CD4-positive, alpha-beta T cell treated with Interleukin-21 for 1 hour (primary cell): ENCODE measurements around the gene CRIP1.

Experiments used
- DNase-seq: peaks from one replicate; pipeline ENCODE4 v3.0.0-alpha.2; 2020

Gene CRIP1

GRCh38 chr14:105482486-105483110 lies 4.1 kb upstream of the CRIP1 start:
- peak; percentile 3 for DNase-seq

GRCh38 chr14:105483300-105484068 lies 3.2 kb upstream of the CRIP1 start:
- peak; percentile 11 for DNase-seq

GRCh38 chr14:105484069-105484996 lies 2.4 kb upstream of the CRIP1 start:
- peak; percentile 83 for DNase-seq

GRCh38 chr14:105484997-105485393 lies 1.7 kb upstream of the CRIP1 start:
- DNase-seq = no peak

GRCh38 chr14:105485739-105486162 lies 935 bp upstream of the CRIP1 start:
- DNase-seq = peak; percentile 83

GRCh38 chr14:105486974-105487448 lies 325 bp downstream of the CRIP1 start:
- DNase-seq = peak; percentile 84

GRCh38 chr14:105487449-105487985 lies 831 bp downstream of the CRIP1 start:
- peak; percentile 84 for DNase-seq

GRCh38 chr14:105487986-105488777 lies 1.5 kb downstream of the CRIP1 start:
- peak; percentile 58 for DNase-seq

- DNase-seq = peak; percentile 44
Measured at GRCh38 chr14:105488781-105489541, 2.3 kb downstream of the CRIP1 start.

- peak; percentile 90 for DNase-seq
Measured at GRCh38 chr14:105489542-105490266, 3.0 kb downstream of the CRIP1 start.

- no peak for DNase-seq
Measured at GRCh38 chr14:105490267-105490571, 3.5 kb downstream of the CRIP1 start.

- DNase-seq = peak; percentile 100
Measured at GRCh38 chr14:105490572-105491365, 4.1 kb downstream of the CRIP1 start, which contains the start of gene TEDC1. Gene TEDC1, plus strand, starts transcription at chr14:105491246. Its CDS starts 130 bp downstream, at chr14:105491376.

- DNase-seq = peak; percentile 90
Measured at GRCh38 chr14:105491366-105491973, 4.8 kb downstream of the CRIP1 start.

- DNase-seq = peak; percentile 27
Measured at GRCh38 chr14:105492031-105492970, 5.6 kb downstream of the CRIP1 start.

- peak; percentile 24 for DNase-seq
Measured at GRCh38 chr14:105492971-105493871, 6.5 kb downstream of the CRIP1 start.

GRCh38 chr14:105493921-105494605 lies 7.4 kb downstream of the CRIP1 start:
- DNase-seq = peak; percentile 21
